GM21528 (cell line): Measurements from ENCODE around the gene STARD3.

Source experiments
- ATAC-seq: cut with Tn5 transposase; IDR thresholded peaks from one replicate; pipeline ENCODE4 v1.9.1; 2021; ENCODE audit warnings: mild to moderate bottlenecking, moderate library complexity; ENCODE audit not compliant: unreplicated experiment, low FRiP score

The STARD3 gene

GRCh38 chr17:39634384-39634871 lies 2.5 kb upstream of the STARD3 start:
- no peak for ATAC-seq

GRCh38 chr17:39635614-39636176 lies 1.2 kb upstream of the STARD3 start:
- ATAC-seq, result no peak

- ATAC-seq, result peak; percentile 4
These were observed 387 bp upstream of the STARD3 start for GRCh38 chr17:39636587-39636926.

- ATAC-seq, result no peak
These were observed 1.4 kb downstream of the STARD3 start for GRCh38 chr17:39638317-39638716.

- no peak for ATAC-seq
These were observed 2.1 kb downstream of the STARD3 start for GRCh38 chr17:39639043-39639442.

- no peak for ATAC-seq
These were observed 2.9 kb downstream of the STARD3 start for GRCh38 chr17:39639566-39640458.

GRCh38 chr17:39640591-39641031 lies 3.7 kb downstream of the STARD3 start:
- ATAC-seq, result no peak

- ATAC-seq, result no peak
These were observed 4.2 kb downstream of the STARD3 start for GRCh38 chr17:39641097-39641496.

- no peak for ATAC-seq
These were observed 4.9 kb downstream of the STARD3 start for GRCh38 chr17:39641883-39642282.

GRCh38 chr17:39642291-39643074 lies 5.5 kb downstream of the STARD3 start:
- ATAC-seq, result no peak

- ATAC-seq, result no peak
These were observed 6.3 kb downstream of the STARD3 start for GRCh38 chr17:39643271-39643670.

GRCh38 chr17:39647256-39647655 lies 10.3 kb downstream of the STARD3 start:
- no peak for ATAC-seq

GRCh38 chr17:39648616-39649366 lies 11.8 kb downstream of the STARD3 start:
- no peak for ATAC-seq

- ATAC-seq, result no peak
These were observed 13.2 kb downstream of the STARD3 start for GRCh38 chr17:39650121-39650579.

- no peak for ATAC-seq
These were observed 15.1 kb downstream of the STARD3 start for GRCh38 chr17:39651923-39652586.

GRCh38 chr17:39652587-39653315 lies 15.8 kb downstream of the STARD3 start:
- ATAC-seq, result no peak

GRCh38 chr17:39653316-39653661 lies 16.3 kb downstream of the STARD3 start:
- ATAC-seq, result no peak

- no peak for ATAC-seq
These were observed 16.9 kb downstream of the STARD3 start for GRCh38 chr17:39653662-39654331.

- no peak for ATAC-seq
These were observed 18.2 kb downstream of the STARD3 start for GRCh38 chr17:39655105-39655504.
